NCI-H1105 (cell line): Measurements from ENCODE around the gene TAAR2.
A peak's percentile ranks its signal among the peaks of the same experiment; 100 is the strongest.
"Not testable (repeated sequence)": the region's sequence is repeated elsewhere in the genome, so short reads cannot be mapped to it uniquely, and the experiment has no call there.

Experiments
- DNase-seq: peaks from one replicate; lab custom pipeline; 2025; lab: John Stamatoyannopoulos, UW

Gene TAAR2

DNA sequence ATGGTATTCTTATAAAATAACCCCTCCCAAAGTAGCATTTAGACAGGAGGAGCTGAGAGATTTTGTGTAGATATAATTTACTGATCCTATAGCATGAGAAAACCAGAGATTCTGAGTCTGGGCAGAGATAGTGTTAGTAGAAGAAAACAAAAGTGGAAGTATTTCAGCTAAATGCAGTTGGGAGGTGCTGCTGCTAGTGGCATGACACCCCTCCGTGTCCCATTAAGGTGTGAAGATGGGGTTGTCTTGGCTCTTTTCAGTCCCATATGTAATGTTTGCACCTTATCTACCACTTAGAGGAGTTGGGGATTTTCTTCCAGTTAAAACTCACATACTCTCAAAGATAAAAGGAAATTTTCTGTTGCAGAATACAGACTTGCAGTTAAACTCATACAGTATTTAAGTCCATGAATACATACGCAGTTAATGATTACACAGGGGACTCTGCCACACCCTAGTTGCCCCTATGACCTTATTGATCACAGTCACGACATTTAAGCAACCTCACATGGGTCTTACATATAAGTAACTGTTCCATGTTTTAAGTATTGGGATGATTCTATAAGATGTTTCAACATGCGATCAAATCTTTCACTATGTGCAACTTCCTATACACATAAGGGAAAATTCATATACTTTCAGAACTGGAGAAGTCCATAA lies 11.5 kb downstream of the TAAR2 start:
- DNase-seq: no peak

DNA sequence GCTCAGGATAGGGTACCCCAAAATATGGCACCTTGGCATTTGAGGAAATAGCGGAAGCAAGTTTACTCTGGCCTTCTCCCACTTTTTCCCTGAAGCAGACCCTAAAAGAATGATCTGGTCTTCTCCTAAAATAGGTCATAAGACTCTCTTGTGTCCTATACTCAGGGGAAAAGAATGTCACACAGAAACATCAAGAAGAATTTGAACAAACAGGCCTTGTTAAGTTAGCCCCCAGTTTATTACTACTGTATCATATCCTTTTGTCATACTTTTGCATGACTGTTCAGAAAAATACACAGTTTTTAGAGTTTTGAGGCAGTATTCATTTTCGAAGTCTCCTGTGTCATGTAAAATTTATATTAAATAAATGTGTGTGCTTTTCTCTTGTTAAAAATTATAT lies 12.5 kb downstream of the TAAR2 start:
- no peak for DNase-seq

DNA sequence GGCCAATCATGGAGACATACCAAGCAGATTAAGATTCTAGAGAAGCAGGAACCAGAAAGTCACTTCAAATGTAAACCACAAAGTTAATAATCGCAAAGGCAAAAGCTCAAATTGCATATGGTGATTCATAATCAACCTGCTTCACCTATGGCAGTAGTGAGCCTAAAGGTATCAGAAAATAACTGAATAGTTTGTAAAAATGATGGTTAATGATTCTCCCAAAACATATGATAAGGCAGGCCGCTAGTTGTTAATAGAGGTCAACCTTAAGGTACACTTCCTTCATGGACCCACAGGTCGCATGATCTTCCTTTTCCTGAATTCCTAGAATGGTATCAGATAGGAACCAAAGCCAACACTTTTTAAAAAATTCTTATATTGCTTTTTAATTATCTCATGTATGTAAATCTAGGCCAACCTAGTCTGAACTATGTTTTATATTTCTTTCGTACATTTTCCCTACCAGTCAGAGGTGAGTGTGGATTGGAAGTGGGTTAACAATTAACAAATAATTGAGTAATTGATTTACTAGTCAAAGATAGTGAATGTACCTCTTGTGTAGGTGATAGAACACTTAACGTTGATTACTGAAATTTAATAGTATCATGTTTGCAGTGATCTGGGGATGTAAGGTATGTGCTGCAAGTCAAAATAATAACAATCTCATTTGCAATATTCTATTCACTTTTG lies 16.4 kb downstream of the TAAR2 start:
- DNase-seq: no peak

DNA sequence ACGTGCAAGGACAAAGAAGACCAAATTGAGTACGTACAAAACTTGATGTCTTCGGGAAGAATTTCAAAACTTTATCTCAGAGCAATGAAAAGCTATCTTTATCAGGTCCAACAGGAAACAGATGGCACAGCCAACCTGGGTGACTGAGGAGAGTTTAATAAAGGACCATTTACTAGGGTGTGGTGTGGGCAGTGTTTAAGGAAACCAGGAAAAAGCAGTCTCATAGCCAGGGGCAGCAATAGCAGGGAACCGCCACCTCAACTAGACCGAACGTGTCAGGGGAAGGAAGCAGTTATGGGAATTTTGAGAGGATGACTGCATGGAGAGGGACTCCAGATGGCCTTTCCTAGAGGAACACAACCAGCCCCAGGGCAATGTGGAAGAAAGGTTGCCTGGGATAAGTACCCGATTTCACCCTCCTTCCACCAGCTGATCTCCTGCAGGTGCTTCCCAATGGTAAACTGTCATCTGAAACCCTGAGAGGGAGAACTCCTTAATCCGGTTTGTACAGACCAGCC lies 19.4 kb downstream of the TAAR2 start:
- DNase-seq: no peak

DNA sequence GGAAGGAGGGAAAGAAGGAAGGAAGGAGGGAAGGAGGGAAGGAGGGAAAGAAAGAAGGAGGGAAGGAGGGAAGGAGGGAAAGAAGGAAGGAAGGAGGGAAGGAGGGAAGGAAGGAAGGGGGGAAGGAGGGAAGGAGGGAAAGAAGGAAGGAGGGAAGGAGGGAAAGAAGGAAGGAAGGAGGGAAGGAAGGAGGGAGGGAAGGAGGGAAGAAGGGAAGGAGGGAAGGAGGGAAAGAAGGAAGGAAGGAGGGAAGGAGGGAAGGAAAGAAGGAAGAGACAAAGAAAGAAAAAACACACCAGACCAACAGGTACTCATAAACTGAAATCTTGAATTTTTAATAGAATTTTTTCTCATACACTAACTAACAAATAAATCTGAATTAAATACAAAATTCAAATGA lies 23.2 kb downstream of the TAAR2 start:
- not testable (repeated sequence) for DNase-seq

DNA sequence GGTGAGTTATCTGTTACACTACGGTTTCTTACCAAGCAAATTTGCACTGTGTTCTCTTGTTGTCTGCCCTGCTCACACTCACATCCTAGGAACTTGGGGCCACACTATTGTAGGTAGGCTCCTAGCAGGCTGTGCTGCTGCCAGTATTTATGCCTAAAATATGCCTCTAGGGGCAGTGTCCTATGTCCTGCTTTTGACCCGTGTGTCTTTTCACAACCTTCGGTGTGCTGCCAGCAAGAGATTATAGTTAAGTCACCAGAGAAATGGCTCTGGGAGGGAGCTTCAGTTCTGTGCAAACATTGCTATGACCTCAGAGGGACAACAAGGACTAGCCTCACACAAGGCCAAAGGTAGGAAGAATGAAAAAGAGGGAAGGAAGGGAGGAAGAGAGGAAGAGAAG lies 25.6 kb downstream of the TAAR2 start:
- no peak for DNase-seq

DNA sequence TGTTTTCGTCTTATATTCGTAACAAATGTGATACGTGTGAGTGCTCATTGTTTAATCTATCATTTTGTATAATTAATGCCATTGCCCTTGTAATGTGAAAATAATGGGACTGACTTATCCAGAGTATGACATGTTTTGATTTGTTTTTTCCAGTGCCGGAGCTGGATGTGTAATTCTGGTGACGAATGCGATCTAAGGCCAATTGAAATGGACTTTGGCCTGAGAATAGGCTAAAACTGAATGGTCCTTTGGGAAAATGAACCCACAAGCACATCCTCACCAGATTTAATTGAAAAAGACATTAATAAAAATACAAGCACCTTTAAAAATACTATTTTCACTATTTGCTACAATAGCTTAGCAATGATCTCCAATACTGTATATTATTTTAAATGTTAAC lies 27.9 kb downstream of the TAAR2 start:
- no peak for DNase-seq

DNA sequence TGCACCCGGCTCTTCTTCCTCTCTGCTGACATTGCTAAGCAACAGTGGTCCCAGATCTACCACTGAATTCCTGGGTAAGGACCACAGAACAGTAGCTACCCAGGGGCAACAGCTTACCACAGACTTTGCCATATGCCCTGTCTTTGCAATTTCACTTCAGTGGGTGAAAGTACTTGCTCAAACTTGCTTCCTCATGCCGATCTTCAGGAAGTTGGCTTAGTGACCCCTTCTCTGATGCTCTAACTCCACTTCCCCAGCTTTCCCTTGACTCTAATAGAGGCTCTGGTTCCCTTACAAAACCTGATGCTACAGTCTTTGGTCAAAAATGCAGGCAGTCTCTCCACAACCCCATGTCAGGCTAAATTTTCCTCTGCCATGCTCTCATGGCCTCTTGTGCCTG lies 31.2 kb downstream of the TAAR2 start:
- DNase-seq: no peak

DNA sequence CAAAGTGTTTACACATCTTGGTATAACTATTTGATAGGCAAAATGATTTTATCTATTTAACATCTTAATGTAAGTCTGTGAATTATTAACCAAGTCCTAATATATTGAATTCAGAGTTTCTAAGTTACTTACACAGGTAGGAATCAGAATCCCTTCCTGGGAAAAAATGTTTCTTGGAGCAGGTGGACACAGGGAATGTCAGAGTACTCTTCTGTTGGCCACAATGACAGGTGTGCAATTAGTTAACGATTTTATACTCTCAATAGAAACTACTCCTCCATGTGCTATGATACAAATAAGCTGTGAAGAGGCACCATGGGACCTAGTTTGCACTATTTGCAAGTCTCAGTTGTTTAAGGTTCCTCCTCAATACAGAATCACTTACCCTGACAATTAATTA lies 33.7 kb downstream of the TAAR2 start:
- DNase-seq: peak; percentile 44

DNA sequence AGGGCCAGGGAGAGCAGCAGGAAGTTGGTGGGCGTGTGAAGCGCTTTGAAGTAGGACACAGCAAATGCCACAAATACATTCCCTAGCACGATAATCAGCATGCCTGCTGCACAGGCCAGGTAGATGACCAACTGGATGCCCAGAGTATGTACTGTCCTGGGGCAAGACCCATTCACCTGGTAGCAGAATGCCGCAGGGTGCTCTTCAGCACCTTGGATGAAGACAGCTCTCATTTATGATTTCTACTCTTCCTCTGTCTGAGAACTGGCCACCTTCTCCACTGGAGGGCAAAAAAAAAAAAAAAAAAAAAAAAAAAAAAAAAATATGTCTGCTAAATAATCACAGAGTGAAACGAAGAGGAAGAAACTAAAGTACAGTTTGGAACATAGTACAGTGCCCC lies 34.6 kb downstream of the TAAR2 start, which contains the start of gene TAAR5:
Gene TAAR5, minus strand, starts transcription at position 288 of the 400 bp plus-strand sequence. Its CDS starts 55 bp downstream, at position 233.
- no peak for DNase-seq

DNA sequence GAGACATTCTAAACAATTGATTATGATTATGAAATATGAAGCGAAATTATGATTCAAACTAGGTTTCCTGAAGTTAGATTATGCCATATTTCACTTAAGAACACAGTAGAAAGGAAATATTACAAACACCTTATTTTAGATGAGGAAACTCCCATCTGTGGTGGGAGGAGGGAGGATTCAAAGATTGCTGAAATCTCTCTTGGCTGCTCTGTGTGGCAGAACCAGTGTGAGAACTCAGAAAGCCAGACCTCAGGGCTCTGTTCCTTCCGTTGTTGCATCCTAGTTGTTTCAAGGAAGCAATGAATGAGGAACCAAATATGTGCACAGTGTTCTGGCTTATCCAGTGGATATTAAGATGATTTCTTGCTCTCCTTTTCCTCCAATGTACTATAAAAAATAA lies 36.7 kb downstream of the TAAR2 start:
- DNase-seq: no peak

DNA sequence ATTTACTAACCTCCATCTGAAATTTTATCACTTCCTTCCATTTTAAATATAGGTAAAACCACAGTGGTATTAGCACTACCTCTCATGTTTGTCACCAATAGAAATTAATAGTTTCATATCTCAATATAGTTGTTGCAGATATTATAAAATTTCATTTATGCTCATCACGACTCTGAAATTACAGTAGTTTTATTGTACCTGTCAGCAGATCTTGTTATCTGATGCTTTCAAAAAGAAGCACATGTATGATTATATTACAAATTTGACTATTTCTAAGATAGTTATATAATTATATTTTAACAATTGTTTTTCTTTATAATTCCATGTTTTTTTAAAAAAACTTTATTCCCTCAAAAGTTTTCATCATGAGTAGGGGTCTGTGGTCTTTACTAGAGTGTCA lies 39.4 kb downstream of the TAAR2 start:
- DNase-seq: no peak

DNA sequence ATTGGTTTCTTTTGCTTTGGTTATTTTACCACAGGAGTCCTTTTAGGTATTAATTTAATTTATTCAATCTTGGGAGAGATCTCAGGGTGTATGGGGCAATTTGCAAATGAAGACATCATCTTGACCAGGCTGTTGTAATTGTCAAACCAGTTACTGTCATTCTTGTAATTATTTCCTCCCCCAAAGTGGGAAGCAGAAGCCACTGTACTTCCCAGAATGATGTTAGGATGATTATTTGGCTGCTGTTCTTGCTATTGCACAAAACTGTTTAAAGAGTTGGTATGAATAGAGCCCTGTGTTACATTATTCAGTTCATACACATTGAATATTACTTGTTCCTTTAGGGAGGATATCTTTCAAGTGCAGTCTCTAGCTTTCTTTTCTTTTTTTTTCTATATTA lies 52.3 kb downstream of the TAAR2 start:
- DNase-seq: no peak

DNA sequence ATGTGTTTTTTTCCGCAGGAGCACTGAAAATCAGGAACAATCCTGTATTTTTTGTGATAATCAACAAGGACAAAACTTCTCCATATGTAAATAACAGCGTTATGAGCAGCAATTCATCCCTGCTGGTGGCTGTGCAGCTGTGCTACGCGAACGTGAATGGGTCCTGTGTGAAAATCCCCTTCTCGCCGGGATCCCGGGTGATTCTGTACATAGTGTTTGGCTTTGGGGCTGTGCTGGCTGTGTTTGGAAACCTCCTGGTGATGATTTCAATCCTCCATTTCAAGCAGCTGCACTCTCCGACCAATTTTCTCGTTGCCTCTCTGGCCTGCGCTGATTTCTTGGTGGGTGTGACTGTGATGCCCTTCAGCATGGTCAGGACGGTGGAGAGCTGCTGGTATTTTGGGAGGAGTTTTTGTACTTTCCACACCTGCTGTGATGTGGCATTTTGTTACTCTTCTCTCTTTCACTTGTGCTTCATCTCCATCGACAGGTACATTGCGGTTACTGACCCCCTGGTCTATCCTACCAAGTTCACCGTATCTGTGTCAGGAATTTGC lies 53.8 kb downstream of the TAAR2 start, which contains the start of gene TAAR6:
Gene TAAR6, plus strand, starts transcription at position 102 of the 557 bp plus-strand sequence. Its CDS starts 0 bp downstream, at position 102.
- no peak for DNase-seq

DNA sequence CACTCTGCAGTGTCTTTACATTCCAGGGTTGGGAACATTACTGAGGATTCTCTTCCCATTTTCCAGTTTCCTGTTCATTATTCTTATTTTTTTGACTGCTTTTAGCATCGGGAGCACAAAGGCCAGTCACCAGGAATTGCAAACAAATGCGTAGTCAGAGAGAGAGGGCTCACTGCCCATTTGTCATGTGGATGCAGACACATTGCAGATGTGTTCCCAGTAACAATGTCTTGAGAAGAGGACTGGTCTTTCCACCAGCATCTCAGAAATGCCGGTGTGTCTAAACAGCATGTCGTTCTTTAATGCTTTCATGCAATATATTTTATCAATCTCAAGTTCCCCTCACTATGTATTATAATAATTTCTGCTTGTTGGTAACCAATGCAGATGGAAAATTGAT lies 54.9 kb downstream of the TAAR2 start:
- DNase-seq: no peak

DNA sequence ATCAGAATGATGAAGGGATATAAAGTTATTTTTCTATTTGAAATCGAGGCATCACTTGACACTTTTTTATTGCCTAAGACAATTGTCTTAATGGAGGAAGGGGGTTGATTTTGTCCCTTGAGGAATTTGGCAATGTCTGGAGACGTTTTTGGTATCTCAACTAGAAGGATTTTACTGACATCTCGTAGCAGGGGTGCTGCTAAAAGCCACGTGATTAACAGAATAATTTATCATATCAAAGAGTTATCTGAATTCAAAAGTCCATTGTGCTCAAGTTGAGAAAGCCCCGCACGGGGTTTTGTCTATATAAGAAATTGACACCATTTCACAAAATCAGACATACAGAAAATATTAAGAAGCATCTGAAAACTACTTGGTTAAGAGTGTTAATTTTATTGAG lies 55.5 kb downstream of the TAAR2 start:
- DNase-seq: no peak

DNA sequence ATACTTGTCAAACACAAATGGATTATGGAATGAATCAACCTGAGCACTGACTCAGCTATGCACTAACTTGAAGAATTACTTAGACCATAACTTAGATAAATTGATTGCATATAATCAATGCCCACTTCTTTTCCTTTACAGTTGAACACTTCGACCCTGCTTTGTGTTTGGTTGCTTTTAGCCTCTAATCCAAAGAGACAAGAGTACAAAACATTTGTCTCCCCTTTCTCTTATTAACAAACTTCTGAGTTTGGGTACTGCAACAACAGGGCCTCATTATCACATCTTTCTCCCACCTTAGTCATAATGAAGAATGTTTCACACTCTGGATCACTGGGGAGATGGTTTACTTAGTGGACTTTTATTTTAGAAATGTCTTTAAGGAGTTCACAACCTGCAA lies 56.5 kb downstream of the TAAR2 start:
- DNase-seq: no peak
